NT2/D1 (cell line): ENCODE data around the gene TRAPPC3.

ENCODE experiments used
- YY1 ChIP-seq: IDR thresholded peaks from 2 replicates; pipeline ENCODE4 v1.6.1; 2011; ENCODE audit not compliant: insufficient read length, insufficient read depth
- ZNF274 ChIP-seq: IDR thresholded peaks from 2 replicates; pipeline ENCODE4 v1.6.1; 2011; ENCODE audit warnings: mild to moderate bottlenecking, low read depth, low read length

GRCh38 chr1:36136535-36136934, 12.8 kb downstream of the TRAPPC3 start:
- TF ChIP-seq ZNF274: no peak
- no peak for TF ChIP-seq YY1
